GM21786 (cell line): ENCODE data around the gene GALNT1.

Experiments used
- ATAC-seq: cut with Tn5 transposase; IDR thresholded peaks from one replicate; pipeline ENCODE4 v1.9.1; 2021; ENCODE audit not compliant: unreplicated experiment

The GALNT1 gene

DNA sequence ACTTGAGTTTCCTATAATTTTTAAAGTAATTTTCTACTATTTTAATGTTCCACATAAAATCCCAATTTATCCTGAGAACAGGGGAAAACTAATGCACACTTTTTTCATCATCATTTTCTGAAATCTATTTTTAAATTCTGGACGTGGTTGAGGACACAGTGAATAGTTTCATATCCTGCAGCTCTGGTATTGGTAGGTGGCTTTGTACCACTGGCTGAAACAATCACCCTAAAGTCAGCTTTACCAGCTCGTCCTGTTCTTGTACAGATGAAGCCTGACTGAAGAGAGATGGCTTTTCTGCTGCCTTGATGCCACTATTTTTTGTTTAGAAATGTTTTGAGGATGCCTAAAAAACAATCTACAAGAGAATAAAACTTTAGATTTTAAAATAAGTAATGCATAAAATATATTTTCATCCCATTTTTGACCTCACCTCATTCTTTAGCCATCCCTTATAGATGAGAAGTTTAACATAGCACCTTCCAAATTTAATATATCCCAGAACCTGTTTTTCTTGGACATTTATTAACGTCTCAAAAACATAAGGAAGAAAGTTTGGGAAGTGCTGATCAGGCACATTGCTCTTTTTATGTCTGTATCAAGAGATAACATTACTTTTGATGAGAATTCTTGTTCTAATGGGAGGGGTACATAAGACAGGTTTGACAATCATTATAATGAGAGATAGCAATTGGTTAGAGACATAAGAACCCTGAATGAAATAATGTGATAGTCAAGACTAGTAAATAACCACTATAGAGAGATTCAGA, 80.9 kb downstream of the GALNT1 start:
- ATAC-seq = peak; percentile 85

DNA sequence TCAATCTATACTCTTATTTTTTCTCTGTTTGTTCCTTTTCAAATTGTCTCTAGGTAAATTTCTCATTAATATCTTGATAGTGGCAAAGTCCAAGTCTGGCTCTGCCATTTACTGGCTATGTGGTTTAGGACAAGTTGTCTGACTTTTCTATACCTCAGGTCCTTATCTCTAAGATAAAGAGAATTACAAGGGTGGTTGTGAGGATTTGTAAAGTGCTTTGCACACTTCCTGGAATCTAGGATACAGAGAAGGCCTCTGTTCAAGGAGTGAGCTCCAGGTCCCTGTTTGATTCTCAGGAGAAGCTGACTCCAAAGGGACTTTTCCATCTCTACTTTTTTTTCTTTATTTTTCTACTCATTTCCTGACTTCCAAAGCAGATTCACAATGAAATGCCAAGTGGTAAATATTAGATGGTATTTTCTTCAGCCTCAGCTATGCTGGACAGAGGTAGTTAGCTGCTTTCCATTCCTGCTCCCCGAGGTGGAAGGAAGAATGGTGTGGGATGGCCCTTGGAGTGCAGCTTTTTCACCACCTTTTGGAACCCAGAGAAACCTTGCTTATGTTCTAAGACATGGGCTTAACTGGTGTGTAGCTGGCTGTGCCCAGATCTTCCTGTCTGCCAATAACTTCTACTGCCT, 90.5 kb downstream of the GALNT1 start:
- ATAC-seq = no peak

DNA sequence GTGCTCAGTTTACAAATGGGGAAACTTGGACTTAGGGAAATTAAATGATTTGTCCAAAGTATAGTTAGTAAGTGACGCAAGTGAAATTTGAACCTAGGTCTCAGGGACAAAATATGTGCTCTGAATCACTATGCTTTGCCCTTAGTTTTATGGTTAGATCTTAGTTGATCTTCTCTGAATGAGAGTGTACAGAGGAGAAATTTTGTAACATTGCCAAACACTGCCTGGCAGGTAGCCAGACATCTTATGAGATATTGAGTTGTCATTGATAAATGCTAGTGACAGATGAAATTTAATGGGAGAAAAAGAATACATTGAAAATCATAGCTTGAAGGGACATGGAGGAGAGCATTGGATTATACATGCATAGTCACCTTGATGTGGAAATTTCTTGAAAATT, 91.4 kb downstream of the GALNT1 start:
- ATAC-seq = no peak

DNA sequence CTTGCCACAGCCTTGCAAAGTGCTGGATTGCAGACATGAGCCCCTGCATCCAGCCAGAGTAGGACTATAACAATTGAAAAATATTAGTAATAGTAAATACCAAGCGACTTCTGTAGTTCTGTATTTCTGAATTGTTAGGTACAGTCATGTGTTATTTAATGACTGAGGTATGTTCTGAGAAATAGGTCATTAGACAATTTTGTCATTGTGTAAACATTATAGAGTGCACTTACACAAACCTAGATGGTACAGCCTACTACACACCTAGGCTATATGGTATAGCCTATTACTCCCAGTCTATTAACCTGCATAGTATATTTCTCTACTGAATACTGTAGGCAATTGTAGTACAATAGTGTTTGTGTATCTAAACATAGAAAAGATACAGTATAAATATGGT, 92.1 kb downstream of the GALNT1 start:
- no peak for ATAC-seq

DNA sequence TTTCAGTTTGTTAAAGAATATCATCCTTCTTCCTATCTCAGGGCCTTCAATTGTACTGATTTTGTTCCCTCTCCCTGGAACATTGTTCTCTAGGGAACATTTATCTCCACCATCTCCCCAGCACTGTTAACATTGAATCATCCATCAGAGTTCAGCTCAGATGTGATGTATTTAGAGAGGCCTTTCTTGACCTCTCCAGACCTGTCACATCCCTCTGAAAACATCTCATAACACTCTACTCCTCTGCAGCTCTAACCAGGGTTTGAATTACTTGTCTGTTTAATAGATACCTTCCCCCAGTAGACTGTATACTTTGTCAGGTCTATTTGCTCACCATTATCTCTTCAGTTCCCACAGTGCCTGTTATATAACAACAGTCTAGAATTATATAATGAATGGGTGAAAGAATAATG, 98.6 kb downstream of the GALNT1 start:
- no peak for ATAC-seq

DNA sequence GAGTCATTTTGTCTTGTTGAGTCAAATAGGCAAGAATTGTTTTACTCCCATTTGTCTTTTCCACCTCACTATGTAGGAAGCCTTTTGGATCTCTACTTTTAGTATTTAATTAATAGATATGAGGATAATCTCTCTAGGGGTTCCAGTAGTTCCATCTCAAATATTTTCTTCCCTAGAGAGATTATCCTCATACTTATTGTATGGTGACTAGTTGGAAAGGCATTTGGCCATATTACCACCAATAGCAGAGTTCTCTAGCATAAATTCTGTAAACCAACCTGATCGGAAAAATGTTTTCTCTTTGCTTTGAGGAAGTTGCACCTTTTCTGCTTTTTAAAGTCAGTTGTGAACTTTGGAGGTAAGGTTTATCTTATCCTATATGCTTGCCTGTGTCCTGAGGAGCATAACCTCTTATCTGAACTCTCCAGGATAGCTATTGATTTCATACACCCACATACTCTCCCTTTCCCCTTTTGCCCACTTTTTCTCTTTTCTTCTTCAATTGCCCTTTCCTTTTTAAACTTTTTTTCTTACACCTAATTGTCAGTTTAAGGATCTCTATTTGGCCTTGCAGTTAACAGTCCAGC, 100.8 kb downstream of the GALNT1 start:
- ATAC-seq = no peak

DNA sequence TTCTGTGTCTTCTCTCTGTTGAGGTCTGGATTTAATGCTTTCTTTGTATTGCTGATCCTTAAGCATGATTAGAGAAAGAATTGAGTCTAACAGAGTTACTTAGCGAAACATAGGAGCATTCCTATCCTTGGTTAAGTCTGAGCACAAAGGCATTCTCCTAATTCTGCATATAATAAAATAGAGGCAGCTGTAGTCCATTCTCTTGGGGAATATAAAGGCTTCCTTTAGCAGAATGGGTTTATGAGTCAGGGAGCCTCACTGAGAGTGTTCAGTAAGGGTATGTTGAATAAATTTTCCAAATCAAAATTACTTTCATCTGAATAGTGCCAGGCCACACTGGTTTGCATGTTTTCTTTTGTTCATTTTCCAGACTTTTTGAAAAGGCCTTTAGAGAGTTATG, 101.5 kb downstream of the GALNT1 start:
- no peak for ATAC-seq

DNA sequence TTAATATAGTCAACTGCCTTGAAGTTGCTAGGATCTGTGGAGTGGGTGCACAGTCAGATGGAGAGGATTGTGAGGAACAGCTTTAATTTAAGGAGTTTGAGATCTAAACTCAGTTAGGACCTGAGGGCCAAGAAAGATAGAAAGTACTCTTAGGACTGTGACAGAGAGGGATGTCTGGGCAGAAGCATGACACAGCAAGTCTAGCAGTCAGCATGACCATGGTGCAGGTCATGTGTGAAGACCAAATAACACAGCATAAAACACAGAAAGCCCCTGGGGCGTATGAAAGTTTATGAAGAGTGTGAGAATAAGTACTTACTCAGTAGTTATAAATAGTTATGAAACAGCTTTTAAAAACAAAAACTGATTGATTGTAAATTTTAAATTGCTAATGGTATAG, 107.2 kb downstream of the GALNT1 start:
- peak; percentile 89 for ATAC-seq

DNA sequence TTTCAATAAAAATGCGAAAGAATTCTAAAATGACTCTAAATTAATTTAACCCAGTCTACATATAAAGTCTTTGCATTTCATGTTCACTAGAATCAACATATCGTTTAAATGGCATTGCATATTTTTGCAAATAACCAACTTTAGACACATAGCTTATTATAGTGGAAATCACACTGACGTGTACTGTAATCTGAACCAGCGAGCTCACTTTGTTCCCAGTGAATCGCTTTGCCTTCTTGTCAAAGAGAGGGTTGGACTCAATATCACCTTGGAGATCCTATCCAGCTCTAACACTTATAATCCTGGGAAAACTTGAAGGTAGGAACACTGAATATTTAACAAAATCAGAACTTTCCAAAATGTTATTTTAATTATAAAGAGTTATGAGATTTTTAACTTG, 108.2 kb downstream of the GALNT1 start:
- ATAC-seq = no peak

DNA sequence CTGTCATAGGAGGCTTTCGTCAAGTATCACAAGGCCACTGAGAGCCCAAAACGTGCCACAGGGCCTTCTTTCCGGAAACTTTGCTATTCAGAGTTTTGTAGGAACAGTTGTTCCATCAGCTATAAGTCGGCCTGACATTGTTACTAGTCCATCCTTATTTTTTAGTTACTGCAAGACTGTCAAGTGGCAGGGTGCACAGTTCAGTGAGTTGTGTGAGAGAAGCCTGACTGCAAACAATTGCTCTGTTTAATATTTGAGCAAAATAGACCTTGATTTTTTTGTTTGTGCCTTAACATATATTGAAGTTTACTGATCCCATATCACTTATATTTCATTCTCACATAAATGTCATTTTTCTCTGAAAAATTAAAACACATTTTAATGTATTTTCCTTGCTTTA, 110.1 kb downstream of the GALNT1 start:
- no peak for ATAC-seq

DNA sequence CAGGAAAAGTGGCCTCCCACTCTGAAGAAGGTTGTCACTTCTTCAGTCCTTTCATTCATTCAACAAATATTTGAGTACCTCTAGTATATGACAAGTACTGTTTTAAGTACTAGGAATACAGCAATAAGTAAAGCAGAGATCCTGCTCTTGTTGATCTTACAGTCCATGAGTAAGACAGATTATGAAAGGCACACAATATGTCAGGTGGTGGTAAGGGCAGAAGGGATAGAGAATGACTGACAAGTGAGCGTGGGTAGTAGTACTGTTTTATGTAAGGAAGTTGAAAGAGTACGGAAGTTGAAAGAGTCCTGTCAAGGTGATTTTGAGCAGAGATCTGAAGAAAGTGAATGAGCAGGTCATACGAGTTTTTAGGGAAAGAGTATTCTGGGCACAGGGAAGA, 111.3 kb downstream of the GALNT1 start:
- no peak for ATAC-seq

DNA sequence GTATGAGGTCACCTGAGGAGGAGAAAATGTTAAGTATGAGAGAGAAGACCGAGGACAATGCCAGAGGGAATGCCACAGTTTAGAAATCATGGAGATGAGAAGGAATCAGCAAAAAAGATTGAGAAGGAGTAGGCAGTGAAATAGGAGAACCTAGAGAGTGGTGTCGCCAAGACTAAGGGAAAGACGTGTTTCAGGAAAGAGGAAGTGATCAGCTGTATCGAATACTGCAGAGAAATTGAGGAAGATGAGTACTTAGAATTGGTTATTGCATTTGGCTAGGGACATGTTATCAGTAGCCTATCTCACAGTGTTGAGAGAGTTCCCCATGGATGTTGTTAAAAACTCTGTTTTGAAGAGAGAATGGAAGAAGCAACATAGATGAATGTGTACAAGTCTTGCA, 112.3 kb downstream of the GALNT1 start:
- ATAC-seq = no peak

DNA sequence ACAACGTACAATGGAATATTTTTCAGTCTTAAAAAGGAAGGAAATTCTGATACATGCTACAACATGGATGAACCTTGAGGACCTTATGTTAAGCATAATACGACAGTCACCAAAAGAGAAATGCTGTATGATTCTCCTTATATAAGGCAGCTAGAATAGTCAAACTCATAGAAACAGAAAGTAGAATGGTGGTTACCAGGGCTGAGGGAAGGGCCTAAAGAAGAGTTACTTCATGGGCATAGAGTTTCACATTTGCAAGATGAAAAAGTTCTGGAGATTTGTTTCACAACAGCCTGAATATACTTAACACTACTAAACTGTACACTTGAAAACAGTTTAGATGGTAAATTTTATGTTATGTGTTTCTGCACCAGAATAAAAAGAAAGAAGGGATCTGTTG, 113.3 kb downstream of the GALNT1 start:
- ATAC-seq = no peak

DNA sequence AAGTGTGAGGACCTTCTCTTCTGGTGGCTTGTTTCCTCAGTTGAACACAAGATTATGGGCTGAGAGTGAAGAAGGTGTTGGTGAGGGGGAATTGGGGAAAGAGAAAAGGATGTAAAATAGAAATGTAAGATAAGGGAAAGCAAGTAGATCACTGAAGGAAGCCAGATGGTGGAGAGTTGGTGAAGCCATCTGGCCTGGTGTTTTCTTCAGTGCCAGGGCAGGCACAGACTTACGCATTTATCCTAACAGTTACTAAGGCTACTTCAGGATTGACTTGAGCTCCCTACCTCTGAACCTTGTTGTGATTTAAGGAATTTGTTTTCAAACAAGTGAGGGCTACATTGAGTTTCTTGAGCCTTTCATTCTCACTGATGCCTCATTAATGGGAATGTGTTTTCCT, 113.8 kb downstream of the GALNT1 start:
- no peak for ATAC-seq

DNA sequence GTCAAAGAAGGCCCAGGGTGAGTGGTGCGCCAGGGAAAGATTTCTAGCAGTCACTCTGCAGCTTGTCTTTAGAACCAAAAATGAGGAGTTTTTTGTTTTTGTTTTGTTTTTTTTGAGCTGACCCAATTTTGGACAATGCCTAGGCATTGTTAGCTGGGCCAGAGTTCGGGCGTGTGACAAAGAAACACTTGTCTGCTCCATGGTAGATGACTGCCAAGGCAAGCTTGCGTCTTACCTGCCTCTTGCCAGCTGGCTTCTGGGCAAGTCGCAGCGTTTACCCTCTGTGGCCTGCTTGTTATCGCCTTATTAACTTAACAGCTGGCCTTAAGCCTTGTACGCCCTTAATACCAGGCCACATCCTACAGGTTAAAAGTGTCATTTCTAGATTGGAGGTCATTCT, 114.3 kb downstream of the GALNT1 start:
- ATAC-seq = no peak

DNA sequence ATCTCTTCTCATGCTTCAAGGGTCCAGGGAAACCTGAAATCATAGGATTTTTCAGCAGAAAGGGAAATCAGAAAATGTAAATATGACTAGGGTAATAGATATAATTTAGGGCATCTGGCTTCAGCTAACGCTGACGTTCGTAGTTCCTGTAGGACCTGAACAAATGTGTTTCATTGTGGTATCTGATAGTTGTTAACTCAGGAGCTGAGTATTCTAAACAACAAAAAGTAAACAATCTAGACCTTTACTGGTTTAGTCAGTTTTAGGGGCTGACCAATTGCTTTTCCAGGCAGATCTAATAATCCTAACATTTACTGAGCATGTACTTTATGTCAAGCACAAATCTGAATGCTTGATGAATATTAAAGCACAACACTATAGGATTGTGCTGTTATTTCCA, 114.8 kb downstream of the GALNT1 start:
- ATAC-seq = no peak

DNA sequence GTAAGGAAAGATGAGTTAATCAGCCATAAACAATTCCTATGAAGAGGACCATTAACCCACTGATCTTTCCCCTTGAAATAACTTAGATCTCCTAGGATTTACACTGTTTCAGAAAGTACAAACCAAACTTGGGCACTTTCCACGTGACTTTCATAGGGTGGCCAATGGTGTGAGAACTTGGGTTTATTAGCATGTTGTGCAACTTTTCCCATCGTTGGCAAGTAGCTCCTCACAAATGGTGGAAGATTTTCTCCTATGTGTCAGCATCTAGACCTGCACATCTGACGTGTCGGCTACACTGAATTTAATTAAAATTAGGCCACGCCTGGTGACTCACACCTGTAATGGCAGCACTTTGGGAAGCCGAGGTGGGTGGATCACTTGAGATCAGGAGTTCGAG, 116.3 kb downstream of the GALNT1 start:
- no peak for ATAC-seq

DNA sequence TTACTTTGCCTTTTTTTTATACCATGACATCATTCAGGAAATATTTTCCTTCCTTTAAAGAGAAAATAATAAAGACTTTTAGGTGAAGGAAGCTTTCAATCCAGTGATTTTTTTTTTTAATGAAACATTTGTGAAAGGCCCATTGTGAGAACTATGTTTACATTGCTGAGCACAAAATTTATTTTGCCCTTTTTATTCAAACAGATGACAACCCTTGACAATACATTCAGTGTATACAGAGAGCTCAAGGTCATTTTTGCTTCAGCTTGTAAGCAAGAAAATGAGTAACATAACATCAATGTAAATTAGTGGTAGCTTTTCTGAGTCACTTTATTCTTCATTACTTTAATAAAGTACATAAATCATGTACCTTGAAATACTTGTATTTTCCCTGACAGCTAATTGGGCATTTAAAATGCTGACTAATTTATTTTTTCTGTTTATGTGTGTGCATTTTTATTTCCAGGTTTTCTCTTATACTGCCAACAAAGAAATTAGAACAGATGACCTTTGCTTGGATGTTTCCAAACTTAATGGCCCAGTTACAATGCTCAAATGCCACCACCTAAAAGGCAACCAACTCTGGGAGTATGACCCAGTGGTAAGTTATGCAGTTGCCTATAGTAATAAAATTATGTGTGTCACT, 121.6 kb downstream of the GALNT1 start:
- ATAC-seq = no peak

DNA sequence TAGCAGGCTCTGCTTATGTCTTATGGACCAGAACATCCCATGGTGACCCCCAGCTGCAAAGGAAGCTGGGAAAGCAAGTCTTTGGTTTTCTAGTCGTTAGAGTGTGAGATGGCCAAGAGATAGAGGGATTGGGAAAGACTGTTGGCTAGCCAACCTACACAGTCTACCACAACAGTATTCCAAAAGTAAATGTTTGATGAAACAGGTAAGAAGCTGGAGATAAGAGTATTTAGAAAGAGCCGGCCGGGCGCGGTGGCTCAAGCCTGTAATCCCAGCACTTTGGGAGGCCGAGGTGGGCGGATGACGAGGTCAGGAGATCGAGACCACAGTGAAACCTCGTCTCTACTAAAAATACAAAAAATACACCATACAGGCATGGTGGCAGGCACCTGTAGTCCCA, 124.4 kb downstream of the GALNT1 start:
- no peak for ATAC-seq

DNA sequence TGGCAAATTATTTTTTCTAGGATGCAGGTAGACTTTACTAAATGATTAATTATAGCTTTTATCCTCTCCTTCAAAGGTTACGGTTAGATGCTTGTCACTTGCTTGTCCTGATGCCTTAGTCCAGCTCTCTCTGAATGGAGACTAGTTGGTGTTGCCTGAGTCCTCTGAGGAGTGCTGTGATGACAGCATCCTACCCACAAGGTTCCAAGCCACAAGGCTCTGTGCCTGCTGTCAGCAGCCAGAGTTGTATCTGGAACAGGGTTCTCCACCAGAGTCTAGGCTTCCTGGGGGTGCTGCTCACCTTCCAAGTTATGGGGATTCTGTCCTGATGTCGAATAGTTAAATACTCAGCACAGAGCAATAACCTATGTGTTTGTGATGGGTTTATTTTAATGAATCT, 125.7 kb downstream of the GALNT1 start:
- no peak for ATAC-seq

DNA sequence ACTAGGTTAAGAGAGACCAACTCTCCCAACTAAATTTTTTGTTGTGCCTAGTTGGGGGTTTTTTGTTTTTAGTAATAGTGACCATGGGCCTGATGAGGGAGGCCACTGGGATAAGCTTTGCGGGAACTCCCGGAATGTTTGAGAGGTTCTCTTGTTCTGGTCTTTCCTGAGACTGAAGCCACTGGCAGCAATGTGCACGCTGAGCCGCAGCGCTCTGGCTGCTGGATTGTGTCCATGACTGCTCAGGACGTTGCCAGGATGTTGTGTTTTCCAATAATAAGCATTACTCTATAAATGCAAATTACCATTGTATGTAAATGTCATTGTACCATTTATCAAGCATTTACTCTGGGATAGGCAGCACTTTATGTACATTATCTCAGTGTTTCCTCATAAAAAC, 126.1 kb downstream of the GALNT1 start:
- no peak for ATAC-seq

DNA sequence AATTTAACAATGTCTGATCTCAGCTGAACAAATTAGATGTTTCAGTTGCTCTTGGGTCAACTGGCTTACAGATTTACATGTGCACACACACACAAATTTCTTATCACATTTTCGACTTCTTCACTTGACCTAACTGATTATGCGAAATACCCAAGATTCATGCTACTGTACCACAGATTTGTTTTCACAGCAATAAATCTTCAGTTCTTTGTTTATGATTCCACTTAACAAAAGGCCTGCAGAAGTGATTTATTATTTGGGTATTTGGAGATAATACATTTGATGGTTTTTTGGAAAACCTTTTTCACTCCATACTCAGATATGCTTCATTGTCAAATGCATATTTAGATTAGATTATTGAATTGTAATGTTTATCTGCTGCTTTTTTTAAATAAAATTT, 129.0 kb downstream of the GALNT1 start:
- no peak for ATAC-seq
